ENCODE measurements around the gene ZNF337.
"Not testable (repeated sequence)": the region's sequence is repeated elsewhere in the genome, so short reads cannot be mapped to it uniquely, and the experiment has no call there.

The ZNF337 gene
- total RNA-seq = 23.8 to 67.8 (median 53.8) reads per million in 3 experiments

DNA sequence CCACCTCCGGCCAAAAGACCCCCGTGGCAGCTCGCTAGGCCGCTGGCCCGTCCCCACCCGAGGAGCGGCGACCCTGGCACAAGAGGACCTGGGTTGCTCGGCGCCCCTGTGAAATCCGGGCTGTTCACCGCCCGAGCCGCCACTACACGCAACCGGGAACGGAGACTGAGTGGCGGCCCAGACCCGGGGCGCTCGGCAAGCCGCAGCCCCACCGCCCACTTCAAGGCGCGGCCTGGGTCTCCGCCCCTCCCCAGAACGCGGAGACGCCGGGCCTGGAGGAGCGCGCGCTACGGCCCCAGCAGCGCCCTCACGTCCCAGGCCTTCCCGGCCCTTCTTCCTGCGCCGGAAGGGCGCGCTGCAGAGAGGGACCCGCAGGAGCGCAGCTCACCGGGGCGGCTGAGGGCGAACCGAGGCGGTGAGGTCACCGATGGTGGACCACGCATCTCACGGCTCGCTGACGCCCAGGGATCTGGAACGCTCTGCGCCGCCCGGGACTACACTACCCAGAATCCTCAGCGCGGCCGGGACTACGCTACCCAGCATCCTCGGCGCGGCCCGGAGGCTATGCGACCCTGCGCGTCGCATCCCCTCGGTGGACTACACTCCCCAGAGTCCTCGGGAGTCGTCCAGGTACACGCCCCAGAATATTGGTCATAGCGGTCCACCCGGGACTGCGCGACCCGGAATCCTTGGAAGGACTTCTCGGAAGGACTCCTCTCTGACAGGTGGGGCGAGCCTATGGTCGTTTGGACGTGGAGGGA is at the start of gene ZNF337:
Gene ZNF337, minus strand, starts transcription at position 483 of the 761 bp plus-strand sequence. CDS start 10,436 bp downstream, outside the sequence.
- peak; percentile 88 for DNase-seq

DNA sequence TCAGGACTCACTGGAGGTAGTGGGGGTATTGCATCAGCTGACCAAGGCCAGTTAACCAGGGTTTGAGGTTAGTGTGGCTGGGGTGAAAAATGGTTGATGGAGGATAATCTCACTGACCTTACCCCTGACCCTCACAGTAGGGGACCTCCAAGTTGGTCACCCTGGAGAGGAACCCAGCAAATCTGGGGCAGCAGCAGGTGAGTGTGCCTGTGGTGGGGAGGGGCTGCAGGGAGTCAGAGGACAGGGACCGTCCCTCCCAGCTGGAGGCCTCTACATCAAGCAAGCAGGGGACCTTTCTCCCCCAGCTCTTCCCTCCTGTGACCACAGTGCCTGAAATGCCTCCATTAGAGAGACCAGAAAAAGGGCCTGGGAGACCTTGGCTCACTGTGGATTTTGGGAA is 49.1 kb upstream of the ZNF337 start:
- no peak for DNase-seq

DNA sequence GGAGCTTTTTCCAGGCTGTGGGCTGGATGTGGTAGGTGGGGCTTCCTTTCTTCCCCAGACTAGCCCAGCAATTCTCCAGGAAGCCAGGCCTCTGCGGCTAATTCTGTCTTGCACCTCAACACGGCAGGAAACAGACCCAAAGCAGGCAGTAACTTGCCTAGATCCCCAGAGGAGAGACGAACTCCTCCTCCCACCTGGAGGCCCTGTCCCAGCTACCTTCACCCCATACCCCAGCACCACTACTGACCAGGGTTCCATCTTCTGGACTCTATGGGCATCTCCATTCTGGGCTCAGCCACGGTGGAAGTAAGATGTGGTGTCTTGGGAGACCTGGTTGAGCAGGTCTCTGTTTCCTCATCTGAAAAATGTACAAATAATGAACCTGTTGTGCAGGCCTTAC is 48.4 kb upstream of the ZNF337 start:
- no peak for DNase-seq

DNA sequence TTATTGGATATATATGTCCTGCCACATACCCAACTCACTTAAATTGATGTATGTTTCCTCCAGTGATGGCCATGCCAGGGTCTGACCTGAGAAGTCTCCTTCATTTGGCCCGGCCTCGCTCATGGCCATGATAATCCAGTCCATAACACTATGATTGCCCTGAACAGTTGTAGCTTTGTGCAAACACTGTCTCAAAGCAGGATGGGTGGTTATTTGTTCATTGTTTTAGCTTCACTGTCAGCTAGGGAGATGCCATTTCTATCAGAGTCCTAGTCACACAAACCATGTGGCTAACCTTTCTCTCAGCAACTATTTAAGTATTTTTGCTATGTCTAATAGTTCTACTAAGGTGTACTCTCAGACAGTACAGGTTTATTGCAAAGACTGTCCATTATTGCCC is 47.6 kb upstream of the ZNF337 start:
- DNase-seq = no peak

DNA sequence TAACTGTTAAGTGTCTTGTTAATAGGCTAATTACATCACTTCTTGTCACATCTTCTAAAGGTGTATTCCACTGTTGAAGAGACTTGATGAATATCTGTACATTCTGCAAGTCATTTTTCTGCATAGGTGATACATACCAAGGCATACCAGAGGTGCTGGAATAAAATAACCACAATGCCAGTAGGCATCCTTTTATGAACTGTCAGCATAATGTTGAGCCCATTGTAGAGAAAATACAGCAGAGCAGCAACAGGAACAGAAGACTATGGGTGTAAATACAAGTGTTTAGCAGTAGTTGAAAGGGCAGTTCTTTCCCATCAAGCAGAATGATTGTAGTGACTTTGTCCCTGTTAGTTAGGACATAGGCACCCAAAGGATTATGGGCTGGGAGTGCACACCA is 44.4 kb upstream of the ZNF337 start:
- DNase-seq = no peak

DNA sequence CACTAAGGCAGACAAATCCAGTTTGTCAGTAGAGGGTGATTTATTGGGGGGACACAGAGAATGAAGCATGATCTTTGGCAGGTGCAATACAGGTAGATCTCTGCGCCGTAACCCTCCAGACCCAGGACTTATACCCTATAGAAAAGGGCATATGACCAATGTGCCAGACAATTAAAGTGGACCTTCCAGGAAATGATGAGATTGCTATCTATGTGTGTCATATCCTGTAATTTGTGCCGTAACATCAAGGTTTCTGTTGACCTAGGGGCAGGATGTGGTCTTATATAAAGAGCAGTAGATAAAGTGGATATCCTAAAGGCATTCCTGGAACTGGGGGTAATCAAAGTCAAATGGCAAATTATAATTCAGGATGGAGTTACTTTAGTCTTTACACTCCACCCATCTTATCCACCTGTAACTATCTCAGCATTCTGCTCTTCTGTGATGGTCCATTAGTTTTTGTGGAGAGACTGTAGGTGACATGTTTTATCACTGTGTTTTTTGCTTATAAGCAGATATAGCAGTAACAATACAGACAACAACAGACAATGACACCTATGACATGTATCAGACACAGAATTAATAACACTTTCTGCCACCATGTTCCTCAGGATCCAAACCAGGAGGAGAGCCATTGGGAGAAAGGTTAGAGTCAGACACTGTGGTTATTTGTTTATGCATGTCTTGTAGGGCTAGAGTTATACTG is 43.1 kb upstream of the ZNF337 start:
- peak; percentile 44 for DNase-seq

DNA sequence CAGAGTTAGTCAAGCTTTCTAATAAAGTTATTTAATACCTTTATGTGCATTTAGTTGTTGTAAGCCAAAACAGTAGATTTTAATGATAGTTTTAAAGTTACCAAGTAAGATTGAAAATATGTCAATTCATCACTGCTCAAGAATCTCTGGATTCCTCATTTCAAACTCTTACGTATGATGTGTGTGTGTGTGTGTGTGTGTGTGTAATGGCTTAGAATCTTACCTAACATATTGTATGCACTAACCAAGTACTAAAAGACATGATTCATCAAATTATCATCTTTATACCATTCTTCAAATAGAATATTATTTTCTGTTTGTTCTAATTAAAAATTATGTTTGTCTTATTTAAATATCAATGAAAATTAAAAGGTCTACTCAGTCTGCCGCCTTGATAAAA is 41.5 kb upstream of the ZNF337 start:
- DNase-seq = no peak

DNA sequence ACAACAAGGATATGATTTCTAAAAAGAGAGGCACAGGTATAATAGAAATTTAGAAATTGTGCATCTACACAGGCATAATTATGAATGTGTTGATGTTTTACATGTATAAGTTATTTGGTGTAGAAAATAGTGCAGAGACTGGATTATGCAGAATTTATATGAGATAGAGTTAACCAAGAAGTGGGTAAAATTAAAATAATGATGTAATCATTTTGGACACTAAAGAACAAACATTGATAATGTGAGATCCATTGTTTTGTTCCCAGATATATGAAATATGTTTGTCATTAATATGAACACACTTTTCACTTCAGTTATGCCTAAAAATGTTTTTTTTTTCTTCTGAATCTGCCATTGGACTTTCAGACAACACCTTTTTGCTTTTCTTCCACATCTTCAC is 37.2 kb upstream of the ZNF337 start:
- no peak for DNase-seq

DNA sequence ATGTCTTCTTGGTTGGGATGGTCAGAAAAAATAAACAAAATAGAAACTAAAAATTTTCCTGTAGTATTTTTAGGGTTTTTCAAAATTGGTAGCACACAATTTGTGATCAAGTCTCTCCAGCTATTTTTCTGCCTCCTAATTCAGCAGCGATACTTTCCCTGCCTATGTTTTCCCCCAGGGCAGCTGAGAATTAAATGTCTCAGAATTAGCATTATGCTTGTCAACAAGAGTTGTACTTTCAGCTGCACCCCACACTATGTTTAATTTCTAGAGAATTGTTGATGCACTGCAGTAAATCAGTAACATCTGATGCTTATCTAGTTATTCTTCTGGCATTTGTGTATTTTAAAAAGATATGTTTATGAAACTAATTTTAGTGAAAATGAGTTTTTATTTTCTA is 34.2 kb upstream of the ZNF337 start:
- no peak for DNase-seq

DNA sequence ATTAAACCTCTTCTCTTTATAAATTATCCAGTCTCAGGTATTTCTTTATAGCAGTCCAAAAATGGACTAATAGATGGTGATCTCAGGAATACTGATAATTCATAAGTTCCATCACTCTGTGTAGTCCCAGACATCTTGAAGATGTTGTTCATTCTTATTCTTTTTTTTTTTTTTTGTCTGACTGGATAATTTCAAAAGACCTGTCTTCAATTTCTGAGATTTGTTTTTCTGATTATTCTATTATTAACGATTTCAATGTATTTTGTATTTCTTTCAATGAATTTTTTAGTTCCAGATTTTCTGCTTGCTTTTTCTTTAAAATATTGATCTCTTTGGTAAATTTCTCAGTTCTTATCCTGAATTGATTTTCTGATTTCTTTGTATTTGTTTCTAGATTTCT is 29.7 kb upstream of the ZNF337 start:
- DNase-seq = no peak

DNA sequence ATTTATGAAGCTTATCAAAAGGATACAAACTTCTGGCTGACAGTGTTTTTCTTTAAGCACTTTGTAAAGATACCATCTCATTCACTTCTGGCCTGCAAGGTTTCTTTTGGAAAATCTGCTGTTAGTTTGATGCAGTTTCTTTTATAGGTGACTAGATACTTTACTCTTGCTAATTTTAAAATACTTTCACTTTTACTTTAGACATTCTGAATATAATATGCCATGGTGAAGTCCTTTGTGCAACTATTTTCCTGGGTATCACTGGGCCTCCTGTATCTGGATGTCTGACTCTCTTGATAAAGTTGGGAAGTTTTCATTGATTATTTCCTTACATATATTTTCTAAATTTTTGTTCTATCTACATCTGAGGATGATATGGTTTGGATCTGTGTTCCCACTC is 29.0 kb upstream of the ZNF337 start:
- DNase-seq = no peak

DNA sequence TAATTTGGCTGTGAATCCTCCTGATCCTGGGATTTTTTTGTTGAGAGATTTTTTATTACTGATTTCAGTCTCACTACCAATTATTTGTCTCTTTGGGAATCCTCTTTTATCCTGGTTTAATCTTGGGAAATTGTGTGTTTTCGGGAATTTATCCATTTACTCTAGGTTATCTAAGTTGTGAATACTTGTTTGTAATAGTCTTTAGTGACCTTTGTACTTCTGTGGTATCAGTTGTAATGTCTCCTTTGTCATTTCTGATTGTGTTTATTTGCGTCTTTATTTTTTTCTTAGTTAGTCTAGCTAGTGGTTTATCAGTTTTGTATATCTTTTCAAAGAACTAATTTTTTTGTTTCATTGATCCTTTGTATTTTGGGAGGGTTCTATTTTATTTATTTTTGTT is 27.3 kb upstream of the ZNF337 start:
- DNase-seq = no peak

DNA sequence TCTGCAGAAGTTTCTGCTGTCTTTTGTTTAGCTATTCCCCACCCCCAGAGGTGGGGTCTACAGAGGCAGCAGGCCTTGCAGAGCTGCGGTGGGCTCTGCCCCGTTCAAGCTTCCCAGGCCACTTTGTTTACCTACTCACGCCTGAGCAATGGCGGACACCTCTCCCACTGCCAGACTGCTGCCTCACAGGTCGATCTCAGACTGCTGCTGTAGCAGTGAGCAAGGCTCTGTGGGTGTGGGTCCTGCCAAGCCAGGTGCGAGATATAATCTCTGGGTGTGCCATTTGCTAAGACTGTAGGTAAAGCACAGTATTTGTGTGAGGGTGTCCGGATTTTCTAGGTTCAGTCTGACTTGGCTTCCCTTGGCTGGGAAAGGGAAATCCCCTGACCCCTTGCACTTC is 23.6 kb upstream of the ZNF337 start:
- DNase-seq = no peak

DNA sequence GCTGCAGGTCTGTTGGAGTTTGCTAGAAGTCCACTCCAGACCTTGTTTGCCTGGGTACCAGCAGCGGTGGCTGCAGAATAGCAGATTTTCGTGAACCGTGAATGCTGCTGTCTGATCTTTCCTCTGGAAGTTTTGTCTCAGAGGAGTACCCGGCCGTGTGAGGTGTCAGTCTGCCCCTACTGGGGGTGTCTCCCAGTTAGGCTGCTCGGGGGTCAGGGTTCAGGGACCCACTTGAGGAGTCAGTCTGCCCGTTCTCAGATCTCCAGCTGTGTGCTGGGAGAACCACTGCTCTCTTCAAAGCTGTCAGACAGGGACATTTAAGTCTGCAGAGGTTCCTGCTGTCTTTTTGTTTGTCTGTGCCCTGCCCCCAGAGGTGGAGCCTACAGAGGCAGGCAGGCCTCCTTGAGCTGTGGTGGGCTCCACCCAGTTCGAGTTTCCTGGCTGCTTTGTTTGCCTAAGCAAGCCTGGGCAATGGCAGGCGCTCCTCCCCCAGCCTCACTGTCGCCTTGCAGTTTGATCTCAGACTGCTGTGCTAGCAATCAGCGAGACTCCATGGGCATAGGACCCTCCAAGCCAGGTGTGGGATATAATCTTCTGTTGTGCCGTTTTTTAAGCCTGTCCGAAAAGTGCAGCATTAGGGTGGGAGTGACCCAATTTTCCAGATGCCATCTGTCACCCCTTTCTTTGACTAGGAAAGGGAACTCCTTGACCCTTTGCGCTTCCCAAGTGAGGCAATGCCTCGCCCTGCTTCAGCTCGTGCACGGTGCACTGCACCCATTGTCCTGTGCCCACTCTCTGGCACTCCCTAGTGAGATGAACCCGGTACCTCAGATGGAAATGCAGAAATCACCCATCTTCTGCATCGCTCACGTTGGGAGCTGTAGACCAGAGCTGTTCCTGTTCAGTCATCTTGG is 22.5 kb upstream of the ZNF337 start:
- DNase-seq = peak; percentile 67

DNA sequence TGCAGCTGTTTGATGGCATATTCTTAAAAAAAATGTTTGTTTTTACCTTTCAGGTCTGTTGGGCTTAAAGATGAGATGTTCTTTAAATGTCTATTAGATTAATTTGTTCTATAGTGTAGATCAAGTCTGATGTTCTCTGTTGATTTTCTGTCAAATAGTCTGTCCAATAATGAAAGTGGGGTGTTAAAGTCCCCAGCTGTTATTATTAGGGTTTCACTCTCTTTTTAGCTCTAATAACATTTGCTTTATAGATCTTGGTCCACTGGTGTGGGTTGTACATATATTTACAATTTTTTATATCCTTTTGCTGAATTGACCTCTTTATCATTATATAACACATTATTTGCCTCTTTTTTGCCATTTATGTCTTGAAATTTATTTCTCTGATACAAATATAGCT is 11.0 kb upstream of the ZNF337 start:
- DNase-seq = no peak

DNA sequence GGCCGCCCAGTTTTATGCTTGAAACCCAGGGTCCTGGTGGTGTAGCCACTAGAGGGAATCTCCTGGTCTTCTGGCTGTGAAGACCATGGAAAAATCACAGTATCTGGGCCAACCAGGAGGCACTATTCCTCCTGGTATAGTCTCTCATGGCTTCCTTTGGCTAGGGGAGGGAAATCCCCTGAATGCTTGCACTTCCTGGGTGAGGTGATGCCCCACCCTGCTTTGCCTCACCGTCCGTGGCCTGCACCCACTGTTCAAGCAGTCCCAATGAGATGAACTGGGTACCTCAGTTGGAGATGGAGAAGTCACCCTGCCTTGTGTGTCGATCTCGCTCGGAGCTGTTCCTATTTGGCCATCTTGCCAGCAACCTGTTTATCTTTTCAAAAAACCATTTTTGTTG is 10.1 kb upstream of the ZNF337 start:
- peak; percentile 33 for DNase-seq

DNA sequence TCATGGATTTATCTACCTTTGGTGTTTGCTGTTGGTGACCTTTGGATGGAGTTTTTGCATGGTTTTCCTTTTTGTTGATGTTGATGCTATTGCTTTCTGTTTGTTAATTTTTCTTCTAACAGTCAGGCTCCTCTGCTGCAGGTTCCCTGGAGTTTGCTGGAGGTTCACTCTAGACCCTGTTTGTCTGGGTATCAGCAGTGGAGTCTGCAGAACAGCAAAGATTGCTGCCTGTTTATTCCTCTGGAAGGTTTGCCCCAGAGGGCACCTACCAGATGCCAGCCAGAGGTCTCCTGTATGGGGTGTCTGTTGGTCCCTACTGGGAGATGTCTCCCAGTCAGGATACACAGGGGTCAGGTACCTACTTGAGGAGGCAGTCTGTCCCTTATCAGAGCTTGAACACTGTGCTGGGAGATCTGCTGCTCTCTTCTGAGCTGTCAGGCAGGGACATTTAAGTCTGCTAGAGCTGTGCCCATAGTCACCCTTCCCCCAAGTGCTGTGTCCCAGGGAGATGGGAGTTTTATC is 9.2 kb upstream of the ZNF337 start:
- no peak for DNase-seq

DNA sequence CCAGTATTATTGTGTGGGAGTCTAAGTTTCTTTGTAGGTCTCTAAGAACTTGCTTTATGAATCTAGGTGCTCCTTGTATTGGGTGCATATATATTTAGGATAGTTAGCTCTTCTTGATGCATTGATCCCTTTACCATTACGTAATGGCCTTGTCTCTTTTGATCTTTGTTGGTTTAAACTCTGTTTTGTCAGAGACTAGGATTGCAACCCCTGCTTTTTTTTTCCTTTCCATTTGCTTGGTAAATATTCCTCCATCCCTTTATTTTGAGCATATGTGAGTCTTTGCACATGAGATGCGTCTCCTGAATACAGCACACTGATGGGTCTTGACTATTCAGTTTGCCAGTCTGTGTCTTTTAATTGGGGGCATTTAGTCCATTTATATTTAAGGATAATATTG is 7.7 kb upstream of the ZNF337 start:
- DNase-seq = not testable (repeated sequence)

DNA sequence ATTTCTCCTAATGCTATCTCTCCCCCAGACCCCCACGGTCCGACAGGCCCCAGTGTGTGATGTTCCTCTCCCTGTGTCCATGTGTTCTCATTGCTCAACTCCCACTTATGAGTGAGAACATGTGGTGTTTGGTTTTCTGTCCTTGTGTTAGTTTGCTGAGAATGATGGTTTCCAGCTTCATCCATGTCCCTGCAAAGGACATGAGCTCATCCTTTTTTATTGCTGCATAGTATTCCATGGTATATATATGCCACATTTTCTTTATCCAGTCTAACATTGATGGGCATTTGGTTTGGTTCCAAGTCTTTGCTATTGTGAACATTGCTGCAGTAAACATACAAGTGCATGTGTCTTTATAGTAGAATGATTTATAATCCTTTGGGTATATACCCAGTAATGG is 4.2 kb upstream of the ZNF337 start:
- DNase-seq = not testable (repeated sequence)

DNA sequence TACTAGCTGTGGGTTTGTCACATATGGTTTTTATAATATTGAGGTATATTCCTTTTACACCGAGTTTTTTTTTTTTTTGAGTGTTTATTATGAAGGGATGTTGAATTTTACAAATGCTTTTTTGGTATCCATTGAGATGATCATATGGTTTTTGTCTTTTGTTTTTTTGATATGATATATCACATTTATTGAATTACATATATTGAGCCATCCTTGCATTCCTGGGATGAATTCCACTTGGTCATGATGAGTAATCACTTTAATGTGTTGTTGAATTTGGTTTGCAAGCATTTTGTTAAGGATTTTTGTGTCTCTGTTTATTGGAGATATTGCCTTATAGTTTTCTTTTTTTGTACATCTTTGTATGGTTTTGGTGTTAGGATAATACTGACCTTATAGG is 3.3 kb upstream of the ZNF337 start:
- no peak for DNase-seq

DNA sequence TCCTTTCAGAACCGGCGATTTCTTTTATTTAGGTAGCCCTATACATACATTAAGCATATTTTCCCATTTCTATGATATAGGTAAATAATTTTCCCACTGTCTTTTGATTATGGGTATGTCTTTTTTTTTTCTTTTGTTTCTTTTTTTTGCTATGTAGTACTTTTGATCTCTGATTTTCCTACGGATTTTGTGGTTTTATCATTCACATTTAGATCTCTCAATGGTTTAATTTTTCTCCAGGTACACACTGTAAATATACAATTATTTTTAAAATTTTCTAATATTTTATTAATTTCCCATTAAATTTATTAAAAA is 436 bp upstream of the ZNF337 start:
- no peak for DNase-seq

DNA sequence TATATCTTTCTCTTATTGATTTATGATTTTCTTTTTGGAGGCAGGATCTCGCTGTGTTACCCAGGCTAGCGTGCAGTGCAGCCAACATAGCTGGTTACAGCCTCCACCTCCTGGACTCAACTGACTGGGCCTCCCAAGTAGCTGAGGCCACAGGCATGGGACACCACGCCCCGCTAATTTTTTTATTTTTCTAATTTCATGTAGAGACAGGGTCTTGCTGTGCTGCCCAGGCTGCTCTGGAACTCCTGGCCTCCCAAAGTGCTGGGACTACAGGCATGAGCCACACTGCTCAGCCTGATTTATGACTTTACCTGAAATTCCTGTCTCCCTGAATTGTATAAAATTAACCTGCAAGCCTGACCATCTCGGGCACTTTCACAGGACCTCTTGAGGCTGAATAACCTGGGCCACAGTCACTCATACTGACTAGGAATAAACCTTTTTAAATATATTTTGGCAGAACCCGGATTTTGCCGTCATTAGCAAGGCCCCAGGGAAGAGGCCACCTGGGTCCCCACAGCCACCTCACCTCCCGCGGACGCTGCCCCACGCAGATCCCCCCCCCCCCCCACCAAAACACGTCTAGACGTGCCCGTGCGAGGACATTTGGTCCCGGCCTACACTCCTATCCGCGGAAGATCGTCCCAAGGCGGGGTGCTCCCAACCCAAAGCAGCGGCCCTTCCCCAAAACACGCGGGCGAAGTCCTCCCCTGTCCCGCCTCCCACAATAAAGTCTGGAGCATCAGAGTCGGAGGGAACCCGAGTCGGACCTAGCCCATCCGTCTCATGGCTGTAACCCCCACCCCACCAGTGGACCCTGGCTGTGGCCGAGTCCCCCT is 902 bp downstream of the ZNF337 start:
- no peak for DNase-seq
